SK-N-SH (cell line): ENCODE measurements around the gene HDAC4. TPM values are rescaled to one million over a fixed set of nuclear protein-coding genes. Genes with fewer than 3 reads are reported as not detected.

Experiments
- CTCF ChIA-PET: fragments of 300-600, 350-600 bp; formaldehyde crosslinking; extraction: SDS; loops from one replicate; lab custom pipeline; 2021; lab: Yijun Ruan, JAX
- POLR2A ChIA-PET: fragments of 350-600 bp; sonication (Branson Sonifier 250); formaldehyde crosslinking; extraction: SDS; loops from one replicate; lab custom pipeline; 2020; ENCODE audit warnings: antibody characterized with exemption, inconsistent platforms; lab: Yijun Ruan, JAX
- DNase-seq: peaks from one replicate; pipeline ENCODE4 v3.0.0; 2012
- H2AFZ ChIP-seq: fragments of 200-600 bp; sonication (generic); 2 replicates; pipeline ENCODE4 v1.8.1; 2016; ENCODE audit warnings: antibody characterized with exemption, mild to moderate bottlenecking, low read depth
- H3F3A ChIP-seq: fragments of 200-600 bp; sonication (generic); replicated peaks from 2 replicates; pipeline ENCODE3; 2016; ENCODE audit warnings: antibody characterized with exemption, mild to moderate bottlenecking; ENCODE audit not compliant: insufficient read depth
- H3K27ac ChIP-seq, 2 experiments: fragments of 200-500 bp in 1 of 2; fragments of 200-600 bp in 1 of 2; sonication (Bioruptor generic) in 1 of 2; sonication (generic), shearing (Covaris generic) in 1 of 2; 2 replicates each; pipeline versions ENCODE4 v1.5.1 to v1.6.1; 2014 to 2016; ENCODE audit warnings: low read depth in 2 of 2, inconsistent platforms in 1 of 2, low read length in 1 of 2, mild to moderate bottlenecking in 1 of 2, mixed read lengths in 1 of 2
- H3K27me3 ChIP-seq: fragments of 200-600 bp; sonication (generic), shearing (Covaris generic); 2 replicates; pipeline ENCODE4 v1.6.1; 2016; ENCODE audit warnings: mixed run types; ENCODE audit not compliant: insufficient read depth
- H3K36me3 ChIP-seq, 2 experiments: fragments of 200-500 bp in 1 of 2; fragments of 200-600 bp in 1 of 2; sonication (Bioruptor generic) in 1 of 2; sonication (generic) in 1 of 2; replicated peaks in 1 of 2; 2 replicates each; pipeline versions ENCODE3 to v1.5.1; 2014 to 2016; ENCODE audit warnings: low read length in 1 of 2, mild to moderate bottlenecking in 1 of 2; ENCODE audit not compliant: insufficient read depth in 2 of 2, control insufficient read depth in 1 of 2
- H3K4me1 ChIP-seq, 2 experiments: fragments of 200-500 bp in 1 of 2; fragments of 200-600 bp in 1 of 2; sonication (Bioruptor generic) in 1 of 2; sonication (generic), shearing (Covaris generic) in 1 of 2; 2 replicates each; pipeline versions ENCODE4 v1.5.1 to v1.6.1; 2014 to 2016; ENCODE audit warnings: low read depth in 1 of 2, low read length in 1 of 2, mixed run types in 1 of 2; ENCODE audit not compliant: insufficient read depth in 2 of 2, control insufficient read depth in 1 of 2
- H3K4me2 ChIP-seq: fragments of 200-600 bp; sonication (generic), shearing (Covaris generic); 2 replicates; pipeline ENCODE4 v1.6.1; 2017; ENCODE audit warnings: mixed run types
- H3K4me3 ChIP-seq, 2 experiments: fragments of 200-500 bp in 1 of 2; fragments of 200-600 bp in 1 of 2; sonication (Bioruptor generic) in 1 of 2; sonication (generic), shearing (Covaris generic) in 1 of 2; 2 replicates each; pipeline versions ENCODE4 v1.5.1 to v1.8.1; 2014 to 2016; ENCODE audit warnings: low read depth in 2 of 2, inconsistent platforms in 1 of 2, low read length in 1 of 2, mild to moderate bottlenecking in 1 of 2, mixed read lengths in 1 of 2, moderate library complexity in 1 of 2
- H3K79me2 ChIP-seq: fragments of 200-600 bp; sonication (generic); 2 replicates; pipeline ENCODE4 v1.8.1; 2017; ENCODE audit warnings: mild to moderate bottlenecking; ENCODE audit not compliant: insufficient read depth
- H3K9ac ChIP-seq: fragments of 200-600 bp; sonication (generic); 2 replicates; pipeline ENCODE4 v1.6.1; 2017; ENCODE audit warnings: mixed run types
- H3K9me2 ChIP-seq: fragments of 200-600 bp; sonication (generic); 2 replicates; pipeline ENCODE4 v1.6.1; 2017; ENCODE audit warnings: mixed run types
- H3K9me3 ChIP-seq: fragments of 200-600 bp; sonication (generic); 2 replicates; pipeline ENCODE4 v1.6.1; 2017; ENCODE audit warnings: mixed run types, mild to moderate bottlenecking, moderate library complexity
- H4K20me1 ChIP-seq: fragments of 200-600 bp; sonication (generic); 2 replicates; pipeline ENCODE4 v1.6.1; 2017; ENCODE audit warnings: mild to moderate bottlenecking, mixed run types; ENCODE audit not compliant: insufficient read depth
- CHD2 ChIP-seq: fragments of 150-350 bp; IDR thresholded peaks from 2 replicates; pipeline ENCODE4 v1.6.1; 2018; ENCODE audit warnings: low read length; ENCODE audit not compliant: partially characterized antibody
- JUND ChIP-seq: IDR thresholded peaks from 2 replicates; pipeline ENCODE4 v1.4.0; 2012
- MEF2A ChIP-seq: IDR thresholded peaks from 2 replicates; pipeline ENCODE4 v1.4.0; 2012; ENCODE audit warnings: low read depth, borderline replicate concordance
- POLR2AphosphoS5 ChIP-seq: IDR thresholded peaks from 2 replicates; pipeline ENCODE4 v1.6.1; 2012; ENCODE audit warnings: low read depth, low read length
- RFX5 ChIP-seq: IDR thresholded peaks from 2 replicates; pipeline ENCODE4 v1.6.1; 2012; ENCODE audit warnings: mild to moderate bottlenecking, improper control_type of control experiment, low read length
- TCF12 ChIP-seq: IDR thresholded peaks from 2 replicates; pipeline ENCODE4 v1.4.0; 2012
- YY1 ChIP-seq: IDR thresholded peaks from 2 replicates; pipeline ENCODE4 v1.4.0; 2012; ENCODE audit warnings: low read depth, mild to moderate bottlenecking
- WGBS: methylation state at CpG from one replicate; pipeline ENCODE4 v1.1.6; 2017; ENCODE audit warnings: low lambda C conversion rate; 5-methylcytosine and 5-hydroxymethylcytosine counted together
- polyA plus RNA-seq, 3 experiments: library from polyadenylated mRNA; depleted of rRNA; stranded (reverse); fragments of >200 nt; gene quantifications; 2 replicates each; pipeline ENCODE4 v1.2.3, GENCODE V29; 2012
- TF ChIP-seq, protein P1 (sequence below): fragments of 200-600 bp; sonication (generic); IDR thresholded peaks from 2 replicates; pipeline ENCODE4 v1.6.1; 2017; ENCODE audit warnings: antibody characterized with exemption, mild to moderate bottlenecking, moderate library complexity
- TF ChIP-seq, protein P2 (sequence below): IDR thresholded peaks from 2 replicates; pipeline ENCODE4 v1.4.0; 2012; ENCODE audit warnings: low read depth, borderline replicate concordance
- TF ChIP-seq, protein P3 (sequence below): IDR thresholded peaks from 2 replicates; pipeline ENCODE4 v1.6.1; 2012; ENCODE audit warnings: mild to moderate bottlenecking, low read depth, low read length, moderate library complexity
- TF ChIP-seq, protein P4 (sequence below): IDR thresholded peaks from 2 replicates; pipeline ENCODE4 v1.4.0; 2012; ENCODE audit warnings: low read depth

The HDAC4 gene
- polyA plus RNA-seq, 1 of the 3 experiments (the other 2 are of a cell fraction) = 5.5 TPM

DNA sequence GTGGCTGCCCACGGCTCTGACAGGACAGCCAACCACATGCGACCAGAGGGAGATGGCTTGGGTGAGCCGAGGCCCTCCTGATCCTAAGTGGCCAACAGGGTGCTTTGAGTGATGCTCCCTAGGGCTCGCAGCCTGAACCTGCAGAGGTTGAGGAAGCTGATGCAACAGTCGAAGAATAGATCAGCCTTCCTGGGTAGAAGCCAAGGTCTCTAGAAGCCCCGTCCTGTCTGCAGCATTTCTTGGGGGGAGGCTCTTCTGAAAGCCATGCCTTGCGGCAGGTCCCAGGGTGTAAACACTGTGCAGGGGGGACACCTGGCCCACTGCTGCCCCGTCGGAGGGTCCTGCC is 136.4 kb downstream of the HDAC4 start:
- H4K20me1 ChIP-seq = no peaks in the 10 kb centered on the region
- DNase-seq = no peak
- peaks cover 29 to 83% of the 10 kb centered on the region in 2 experiments; a peak in 2 of 4 replicates for H3K4me1 ChIP-seq
- no peaks in the 10 kb centered on the region for H3K27me3 ChIP-seq
- no peaks in the 10 kb centered on the region for H3K9me3 ChIP-seq
- TF ChIP-seq, protein P1, sequence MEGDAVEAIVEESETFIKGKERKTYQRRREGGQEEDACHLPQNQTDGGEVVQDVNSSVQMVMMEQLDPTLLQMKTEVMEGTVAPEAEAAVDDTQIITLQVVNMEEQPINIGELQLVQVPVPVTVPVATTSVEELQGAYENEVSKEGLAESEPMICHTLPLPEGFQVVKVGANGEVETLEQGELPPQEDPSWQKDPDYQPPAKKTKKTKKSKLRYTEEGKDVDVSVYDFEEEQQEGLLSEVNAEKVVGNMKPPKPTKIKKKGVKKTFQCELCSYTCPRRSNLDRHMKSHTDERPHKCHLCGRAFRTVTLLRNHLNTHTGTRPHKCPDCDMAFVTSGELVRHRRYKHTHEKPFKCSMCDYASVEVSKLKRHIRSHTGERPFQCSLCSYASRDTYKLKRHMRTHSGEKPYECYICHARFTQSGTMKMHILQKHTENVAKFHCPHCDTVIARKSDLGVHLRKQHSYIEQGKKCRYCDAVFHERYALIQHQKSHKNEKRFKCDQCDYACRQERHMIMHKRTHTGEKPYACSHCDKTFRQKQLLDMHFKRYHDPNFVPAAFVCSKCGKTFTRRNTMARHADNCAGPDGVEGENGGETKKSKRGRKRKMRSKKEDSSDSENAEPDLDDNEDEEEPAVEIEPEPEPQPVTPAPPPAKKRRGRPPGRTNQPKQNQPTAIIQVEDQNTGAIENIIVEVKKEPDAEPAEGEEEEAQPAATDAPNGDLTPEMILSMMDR = no peak
- TF ChIP-seq, protein P2, sequence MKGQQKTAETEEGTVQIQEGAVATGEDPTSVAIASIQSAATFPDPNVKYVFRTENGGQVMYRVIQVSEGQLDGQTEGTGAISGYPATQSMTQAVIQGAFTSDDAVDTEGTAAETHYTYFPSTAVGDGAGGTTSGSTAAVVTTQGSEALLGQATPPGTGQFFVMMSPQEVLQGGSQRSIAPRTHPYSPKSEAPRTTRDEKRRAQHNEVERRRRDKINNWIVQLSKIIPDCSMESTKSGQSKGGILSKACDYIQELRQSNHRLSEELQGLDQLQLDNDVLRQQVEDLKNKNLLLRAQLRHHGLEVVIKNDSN = no peak
- TF ChIP-seq JUND = no peak
- TF ChIP-seq YY1 = no peak
- TF ChIP-seq, protein P3, sequence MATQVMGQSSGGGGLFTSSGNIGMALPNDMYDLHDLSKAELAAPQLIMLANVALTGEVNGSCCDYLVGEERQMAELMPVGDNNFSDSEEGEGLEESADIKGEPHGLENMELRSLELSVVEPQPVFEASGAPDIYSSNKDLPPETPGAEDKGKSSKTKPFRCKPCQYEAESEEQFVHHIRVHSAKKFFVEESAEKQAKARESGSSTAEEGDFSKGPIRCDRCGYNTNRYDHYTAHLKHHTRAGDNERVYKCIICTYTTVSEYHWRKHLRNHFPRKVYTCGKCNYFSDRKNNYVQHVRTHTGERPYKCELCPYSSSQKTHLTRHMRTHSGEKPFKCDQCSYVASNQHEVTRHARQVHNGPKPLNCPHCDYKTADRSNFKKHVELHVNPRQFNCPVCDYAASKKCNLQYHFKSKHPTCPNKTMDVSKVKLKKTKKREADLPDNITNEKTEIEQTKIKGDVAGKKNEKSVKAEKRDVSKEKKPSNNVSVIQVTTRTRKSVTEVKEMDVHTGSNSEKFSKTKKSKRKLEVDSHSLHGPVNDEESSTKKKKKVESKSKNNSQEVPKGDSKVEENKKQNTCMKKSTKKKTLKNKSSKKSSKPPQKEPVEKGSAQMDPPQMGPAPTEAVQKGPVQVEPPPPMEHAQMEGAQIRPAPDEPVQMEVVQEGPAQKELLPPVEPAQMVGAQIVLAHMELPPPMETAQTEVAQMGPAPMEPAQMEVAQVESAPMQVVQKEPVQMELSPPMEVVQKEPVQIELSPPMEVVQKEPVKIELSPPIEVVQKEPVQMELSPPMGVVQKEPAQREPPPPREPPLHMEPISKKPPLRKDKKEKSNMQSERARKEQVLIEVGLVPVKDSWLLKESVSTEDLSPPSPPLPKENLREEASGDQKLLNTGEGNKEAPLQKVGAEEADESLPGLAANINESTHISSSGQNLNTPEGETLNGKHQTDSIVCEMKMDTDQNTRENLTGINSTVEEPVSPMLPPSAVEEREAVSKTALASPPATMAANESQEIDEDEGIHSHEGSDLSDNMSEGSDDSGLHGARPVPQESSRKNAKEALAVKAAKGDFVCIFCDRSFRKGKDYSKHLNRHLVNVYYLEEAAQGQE = no peak
- TF ChIP-seq CHD2 = no peak
- no peak for TF ChIP-seq RFX5
- no peak overlapping the region for H3K4me2 ChIP-seq
- POLR2A ChIA-PET = no interaction called here
- no peaks in the 10 kb centered on the region for H3K36me3 ChIP-seq
- no peak overlapping the region; a peak in 1 of 4 replicates for H3K27ac ChIP-seq
- peaks cover 26% of the 10 kb centered on the region; the same call in 1 of the 2 replicates for H3K79me2 ChIP-seq
- WGBS = 93% methylated on average over 3 of the region's 9 CpGs
- H3K9ac ChIP-seq = no peak overlapping the region
- no peaks in the 10 kb centered on the region for H3K9me2 ChIP-seq
- H2AFZ ChIP-seq = no peak overlapping the region
- CTCF ChIA-PET = interaction anchor here (0.6 to 1.4 kb wide), 3 partner anchors 16 to 1171 kb away, joined by 3 to 5 read pairs (median 3); no protein-coding TSS in a partner anchor
- no peak overlapping the region for H3K4me3 ChIP-seq
- H3F3A ChIP-seq = no peaks in the 10 kb centered on the region

DNA sequence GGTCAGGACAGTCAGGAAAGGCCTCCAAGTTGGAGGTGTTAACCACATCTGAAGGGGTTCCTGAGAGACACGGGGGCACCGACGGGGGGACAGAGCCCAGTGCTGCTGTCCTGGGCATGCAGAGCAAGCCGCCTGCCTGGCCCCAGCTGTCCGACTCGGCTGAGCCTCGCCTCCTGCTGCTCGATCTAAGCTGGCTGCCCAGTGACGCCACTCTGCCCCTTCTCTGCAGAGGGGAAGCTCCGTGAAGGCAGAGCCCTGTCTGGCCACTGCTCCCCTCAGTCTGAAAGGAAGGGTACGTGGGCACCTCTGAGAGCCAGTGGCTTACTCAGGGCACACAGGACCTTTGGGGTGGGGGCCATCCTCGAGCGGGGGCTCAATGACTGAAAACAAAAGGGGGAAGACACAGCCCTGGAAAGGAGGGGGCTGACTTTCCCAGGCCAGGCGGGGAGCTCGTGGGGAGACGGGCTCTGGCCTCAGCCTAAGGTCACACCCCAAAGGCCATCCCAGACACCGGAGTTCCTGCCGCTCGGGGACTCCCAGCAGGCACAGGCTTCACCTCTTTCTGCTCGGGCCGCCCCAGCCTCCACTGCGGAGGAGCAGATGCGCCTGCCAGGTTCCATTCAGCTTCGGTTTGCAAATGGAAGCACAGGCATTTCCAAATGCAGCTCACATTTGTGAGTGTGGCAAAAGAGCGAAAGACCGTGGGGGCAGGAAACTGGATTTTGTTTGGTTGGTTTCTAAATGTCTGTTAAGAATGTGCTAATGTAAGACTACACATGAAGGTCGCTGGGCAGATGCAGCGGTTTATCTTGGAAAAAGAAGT is 136.9 kb downstream of the HDAC4 start:
- H3K4me1 ChIP-seq = peaks cover 29 to 83% of the 10 kb centered on the region in 2 experiments; a peak in 2 of 4 replicates
- ChIA-PET CTCF (interaction anchor here (0.6 to 1.4 kb wide), 3 partner anchors 15 to 1171 kb away, joined by 3 to 5 read pairs (median 3); no protein-coding TSS in a partner anchor), POLR2A (no interaction called here)
- peaks cover 24% of the 10 kb centered on the region; the same call in 1 of the 2 replicates for H3K79me2 ChIP-seq
- no peaks in the 10 kb centered on the region for H3K36me3 ChIP-seq
- no peak overlapping the region for H3K4me2 ChIP-seq
- no peak overlapping the region for H3K4me3 ChIP-seq
- DNase-seq = no peak
- WGBS = 95% methylated on average over 20 of the region's 28 CpGs
- H2AFZ ChIP-seq = no peak overlapping the region
- no peak for TF ChIP-seq CHD2
- no peak for TF ChIP-seq MEF2A
- TF ChIP-seq, protein P4, sequence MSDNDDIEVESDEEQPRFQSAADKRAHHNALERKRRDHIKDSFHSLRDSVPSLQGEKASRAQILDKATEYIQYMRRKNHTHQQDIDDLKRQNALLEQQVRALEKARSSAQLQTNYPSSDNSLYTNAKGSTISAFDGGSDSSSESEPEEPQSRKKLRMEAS = no peak
- TF ChIP-seq POLR2AphosphoS5 = no peak
- no peak for TF ChIP-seq TCF12
- H3K9me3 ChIP-seq = no peaks in the 10 kb centered on the region
- H3K27me3 ChIP-seq = no peaks in the 10 kb centered on the region
- no peak overlapping the region; a peak in 1 of 4 replicates for H3K27ac ChIP-seq
- no peak overlapping the region for H3K9ac ChIP-seq
- H4K20me1 ChIP-seq = no peaks in the 10 kb centered on the region
- H3K9me2 ChIP-seq = no peaks in the 10 kb centered on the region
- no peaks in the 10 kb centered on the region for H3F3A ChIP-seq
